Activated CD8-positive, alpha-beta memory T cell treated with anti-CD3 and anti-CD28 coated beads, Interleukin-2, amount 50 U/mL, for 1 hour (primary cell): Measurements from ENCODE around the gene AURKA.
"Not testable (repeated sequence)": the region's sequence is repeated elsewhere in the genome, so short reads cannot be mapped to it uniquely, and the experiment has no call there.

ENCODE experiments used
- DNase-seq: peaks from one replicate; pipeline ENCODE4 v3.0.0-alpha.2; 2020; ENCODE audit errors: extremely low read depth

Gene AURKA

GRCh38 chr20:56391037-56391436 is 978 bp downstream of the AURKA start:
- no peak for DNase-seq

- DNase-seq = not testable (repeated sequence)
Measured at GRCh38 chr20:56390396-56390795, 1.6 kb downstream of the AURKA start.

GRCh38 chr20:56389807-56390206 is 2.2 kb downstream of the AURKA start:
- no peak for DNase-seq

DNA sequence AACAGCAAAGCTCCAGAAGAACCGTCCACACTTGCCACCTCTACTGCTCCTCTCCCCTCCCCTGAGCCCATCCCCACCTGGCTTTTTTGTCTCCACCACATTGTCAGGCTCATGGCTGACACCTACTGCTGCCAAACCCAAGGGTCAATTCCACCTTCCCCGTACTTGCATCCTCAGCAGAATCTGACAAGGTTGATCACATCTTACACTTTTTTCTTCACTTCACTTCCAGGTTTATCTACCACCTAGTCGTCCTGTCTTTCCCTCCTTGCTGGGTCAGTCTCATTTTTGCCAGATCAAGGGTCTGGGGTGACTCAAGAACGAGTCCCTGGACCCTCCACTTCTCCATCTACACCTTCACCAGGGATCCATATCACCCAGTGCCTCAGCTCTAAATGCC is 3.1 kb downstream of the AURKA start:
- no peak for DNase-seq

- no peak for DNase-seq
Measured at GRCh38 chr20:56386219-56386618, 5.8 kb downstream of the AURKA start.

GRCh38 chr20:56385130-56385529 is 6.9 kb downstream of the AURKA start:
- DNase-seq = no peak

GRCh38 chr20:56383334-56383733 is 8.7 kb downstream of the AURKA start:
- DNase-seq = no peak

DNA sequence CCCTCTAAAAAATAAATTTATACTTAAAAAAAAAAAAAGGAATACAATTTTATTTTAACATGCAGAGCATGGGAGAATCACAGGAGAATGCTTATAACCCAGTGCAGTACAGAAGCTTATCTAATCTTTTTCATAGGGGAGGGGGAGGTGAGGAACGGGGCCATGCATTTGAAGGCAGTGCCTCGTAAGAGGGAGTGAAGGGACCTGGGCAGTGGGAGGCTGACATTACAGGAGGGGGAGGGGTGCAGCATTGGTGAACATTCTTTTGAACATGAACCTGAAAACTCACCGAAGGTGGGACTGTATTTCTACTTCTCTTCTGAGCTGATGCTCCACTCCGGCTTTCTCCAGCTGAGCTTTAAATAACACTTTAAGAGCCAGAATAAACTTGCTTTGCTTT is 9.3 kb downstream of the AURKA start:
- DNase-seq = no peak

DNA sequence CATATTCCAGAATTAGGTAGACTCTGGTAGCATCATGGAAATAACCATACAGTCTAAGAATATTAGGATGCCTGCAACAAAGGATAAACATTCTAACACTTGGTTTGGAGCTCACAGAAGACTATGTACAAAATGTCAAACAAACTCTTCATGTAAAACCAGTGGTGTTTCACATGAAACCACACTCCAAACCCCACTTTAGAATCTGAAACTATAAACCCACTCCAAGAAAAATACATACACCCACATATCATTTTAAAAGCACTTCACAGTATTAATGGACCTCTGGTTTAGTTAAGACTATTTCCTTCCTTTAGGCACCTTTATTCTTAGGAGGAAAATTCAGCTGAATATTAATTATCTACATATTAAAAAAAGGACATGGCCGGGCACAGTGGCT is 10.5 kb downstream of the AURKA start:
- no peak for DNase-seq

DNA sequence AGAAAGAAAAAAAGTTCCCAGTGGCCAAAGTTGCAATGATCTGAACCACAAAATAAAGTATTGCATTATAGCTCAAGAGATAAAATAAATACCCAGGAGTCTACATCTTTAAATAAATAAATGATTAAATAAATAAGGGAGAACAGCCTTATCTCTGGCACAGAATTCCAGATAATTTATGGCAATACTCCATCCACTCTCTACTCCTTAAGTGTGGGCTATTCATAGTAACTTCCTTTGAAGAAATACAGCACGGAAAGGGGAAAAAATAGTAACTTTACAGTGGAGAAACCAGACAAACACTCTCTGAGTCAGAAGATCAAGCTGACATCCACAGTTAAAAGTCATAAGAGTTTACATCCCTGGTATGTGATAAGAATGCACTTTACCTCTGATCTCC is 11.6 kb downstream of the AURKA start:
- DNase-seq = no peak

GRCh38 chr20:56378386-56378785 is 13.6 kb downstream of the AURKA start:
- no peak for DNase-seq

DNA sequence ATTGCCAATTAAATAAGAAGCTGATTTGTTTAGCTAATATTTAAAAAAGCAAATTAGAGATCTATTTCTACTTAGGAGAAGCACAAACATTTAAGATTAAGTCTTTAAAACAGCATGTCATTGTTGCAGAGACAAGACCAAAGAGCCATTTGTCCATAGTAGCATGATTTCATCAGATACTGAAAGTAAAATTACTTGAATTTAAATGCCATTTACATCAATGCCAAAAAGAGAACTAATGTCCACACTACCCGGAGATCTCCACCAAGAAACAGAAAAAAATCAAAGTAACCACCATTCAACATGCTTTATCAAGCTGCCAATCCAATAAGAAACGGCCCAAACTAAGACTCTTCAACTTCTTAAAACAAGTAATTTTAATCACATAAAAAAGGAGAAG is 15.7 kb downstream of the AURKA start:
- DNase-seq = no peak

- DNase-seq = no peak
Measured at GRCh38 chr20:56373942-56374341, 18.1 kb downstream of the AURKA start.

- no peak for DNase-seq
Measured at GRCh38 chr20:56372850-56373249, 19.2 kb downstream of the AURKA start.

- no peak for DNase-seq
Measured at GRCh38 chr20:56371977-56372376, 20.0 kb downstream of the AURKA start.

DNA sequence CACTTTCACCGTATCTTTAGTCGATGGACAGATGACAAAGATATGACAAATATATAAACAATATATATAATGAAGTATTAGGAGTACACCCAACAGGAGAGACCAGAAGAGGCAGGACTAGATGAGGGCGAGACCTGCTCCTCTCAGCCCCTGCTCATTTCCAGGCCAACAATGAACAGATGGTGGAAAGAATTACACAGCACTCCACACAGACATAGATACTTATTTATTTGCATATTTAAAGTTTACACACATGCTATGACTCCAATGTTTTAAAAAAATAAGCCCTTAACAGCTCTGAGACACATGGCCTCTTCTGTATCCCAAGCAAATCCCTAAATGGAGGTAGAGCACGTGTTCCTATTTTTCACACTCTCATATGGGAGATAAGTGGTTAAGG is 22.8 kb downstream of the AURKA start:
- DNase-seq = no peak

GRCh38 chr20:56368351-56369134 is 23.5 kb downstream of the AURKA start:
- no peak for DNase-seq

- DNase-seq = no peak
Measured at GRCh38 chr20:56363491-56363890, 28.5 kb downstream of the AURKA start.

DNA sequence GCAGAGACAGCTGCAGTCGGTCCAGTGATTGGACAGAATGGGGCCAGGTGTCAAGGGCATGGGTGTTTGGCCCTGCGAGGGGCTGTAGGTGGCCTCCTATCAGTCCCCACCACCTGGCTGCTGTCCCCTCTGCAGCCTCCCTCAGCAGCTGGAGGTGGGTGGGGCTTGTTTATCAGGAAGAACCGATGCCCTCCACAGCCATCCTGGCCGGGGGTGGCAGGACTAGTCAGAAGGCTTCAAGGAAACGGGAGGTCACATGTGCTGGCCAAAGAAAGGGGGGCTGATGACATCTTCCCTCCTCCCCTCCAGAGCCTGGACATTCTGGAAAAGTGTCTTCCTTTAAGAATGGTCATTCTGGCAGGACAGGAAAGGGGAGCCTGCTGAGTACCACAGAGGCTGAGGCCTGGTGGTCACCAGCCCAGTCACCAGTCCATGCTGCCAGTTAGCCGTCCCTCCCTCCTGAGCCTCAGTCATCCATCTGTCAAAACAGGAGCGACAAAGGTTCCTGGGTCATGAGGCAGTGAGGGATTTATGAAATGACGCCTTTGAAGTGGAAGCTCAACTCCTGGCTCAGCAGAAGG is 29.1 kb downstream of the AURKA start:
- no peak for DNase-seq

DNA sequence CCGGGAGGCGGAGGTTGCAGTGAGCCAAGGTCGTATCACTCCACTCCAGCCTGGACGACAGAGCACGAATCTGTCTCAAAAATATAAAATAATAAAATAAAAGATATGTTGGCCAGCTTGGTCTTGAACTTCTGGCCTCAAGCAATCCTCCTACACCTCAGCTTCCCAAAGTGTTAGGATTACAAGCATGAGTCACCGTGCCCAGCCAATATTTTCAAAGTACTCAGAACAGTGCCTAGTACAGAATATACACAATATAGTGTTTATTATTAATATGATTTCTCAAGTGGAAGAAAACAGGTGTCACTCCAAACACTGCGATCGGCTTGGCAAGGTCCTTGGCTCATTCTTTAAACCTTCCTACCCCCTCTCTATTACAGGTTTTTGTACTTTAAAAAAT is 30.1 kb downstream of the AURKA start:
- no peak for DNase-seq

GRCh38 chr20:56360908-56361205 is 31.2 kb downstream of the AURKA start:
- no peak for DNase-seq

DNA sequence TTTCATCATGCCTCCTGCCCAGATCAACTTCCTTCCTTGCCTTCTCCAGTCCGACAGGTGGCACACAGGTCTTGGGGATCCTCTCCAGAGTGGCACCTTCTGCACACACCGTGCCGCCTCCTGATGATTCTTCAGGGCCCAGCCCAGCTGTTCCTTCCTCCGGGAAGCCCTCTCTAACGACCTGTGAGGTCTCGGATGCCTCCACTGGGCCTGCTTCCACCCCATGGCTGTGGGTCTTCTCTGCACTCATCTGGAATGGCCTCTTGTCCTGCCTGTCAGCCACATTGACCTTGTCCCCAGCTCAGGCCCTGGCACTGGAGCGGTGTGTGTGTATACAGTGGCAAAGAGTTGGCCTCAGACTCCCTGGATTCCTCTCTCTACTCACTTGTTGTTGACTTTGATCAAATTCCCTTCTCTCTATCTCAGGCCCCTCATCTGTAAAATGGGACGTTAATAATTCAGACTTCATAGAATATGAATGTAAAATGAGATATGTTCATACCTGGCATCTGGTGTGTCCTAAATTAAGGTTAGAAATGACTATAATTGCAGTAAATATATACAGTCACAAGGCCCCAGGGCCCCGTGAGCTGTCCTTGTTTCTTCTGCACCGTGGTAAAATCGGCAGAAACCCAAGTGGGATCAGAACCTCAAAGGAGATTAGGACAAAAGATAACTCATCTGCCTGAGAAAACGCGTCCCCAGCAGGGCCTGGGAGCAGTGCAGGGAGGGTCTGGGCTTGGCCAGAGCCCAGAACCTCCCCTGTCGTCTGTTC is 31.7 kb downstream of the AURKA start:
- no peak for DNase-seq
